Osteocyte (in vitro differentiated cells): ENCODE data around the gene FAM169A. TPM values are rescaled to one million over a fixed set of nuclear protein-coding genes. Genes with fewer than 3 reads are reported as not detected.
A peak's percentile ranks its signal among the peaks of the same experiment; 100 is the strongest.

ENCODE experiments used
- DNase-seq: peaks from one replicate; pipeline ENCODE4 v3.0.0; 2021; ENCODE audit warnings: mixed read lengths; ENCODE audit not compliant: unreplicated experiment; ENCODE audit errors: extremely low spot score
- H3K27ac Mint-ChIP-seq: one replicate; pipeline ENCODE4 v1.8.0; 2021; ENCODE audit warnings: mild to moderate bottlenecking, mixed read lengths; ENCODE audit not compliant: unreplicated experiment
- H3K27me3 Mint-ChIP-seq: one replicate; pipeline ENCODE4 v1.8.0; 2021; ENCODE audit warnings: mixed read lengths; ENCODE audit not compliant: unreplicated experiment
- H3K36me3 Mint-ChIP-seq: one replicate; pipeline ENCODE4 v1.8.0; 2021; ENCODE audit warnings: mixed read lengths; ENCODE audit not compliant: unreplicated experiment
- H3K4me1 Mint-ChIP-seq: one replicate; pipeline ENCODE4 v1.8.0; 2021; ENCODE audit warnings: mixed read lengths; ENCODE audit not compliant: unreplicated experiment
- H3K4me3 Mint-ChIP-seq: one replicate; pipeline ENCODE4 v1.8.0; 2021; ENCODE audit warnings: mild to moderate bottlenecking, moderate library complexity, mixed read lengths; ENCODE audit not compliant: unreplicated experiment
- H3K9me3 Mint-ChIP-seq: one replicate; pipeline ENCODE4 v1.8.0; 2021; ENCODE audit warnings: mixed read lengths; ENCODE audit not compliant: unreplicated experiment
- CTCF ChIP-seq: fragments of 200-600 bp; sonication (generic); IDR thresholded peaks from 2 replicates; pipeline ENCODE4 v1.5.0; 2021; ENCODE audit warnings: antibody characterized with exemption, mild to moderate bottlenecking, moderate library complexity
- total RNA-seq: library from RNA; stranded (reverse); gene quantifications from 2 replicates; pipeline ENCODE4 v1.2.1, GENCODE V29; 2021

Gene FAM169A
- total RNA-seq, 1 donor from 2014 or later: 3.6 TPM

- TF ChIP-seq CTCF: no peak
- peak within 1 kb of the TSS; percentile 100 for H3K4me3 Mint-ChIP-seq
- no peaks in the 10 kb centered on the region for H3K27me3 Mint-ChIP-seq
- no peaks in the 10 kb centered on the region for H3K9me3 Mint-ChIP-seq
- peak; percentile 95 for DNase-seq
- H3K4me1 Mint-ChIP-seq: peaks cover 25% of the 10 kb centered on the region
- peak within 1 kb of the TSS; percentile 98 for H3K27ac Mint-ChIP-seq
- H3K36me3 Mint-ChIP-seq: peaks cover 22% of the 10 kb centered on the region
These were observed 99.2 kb downstream of the FAM169A start, which contains the start of the genes GFM2 and NSA2 for GRCh38 chr5:74766849-74767578. TSS of gene GFM2 (minus strand) at chr5:74767117. CDS start at chr5:74763742, 3,375 bp downstream. TSS of gene NSA2 (plus strand) at chr5:74767249. CDS start at chr5:74767361, 112 bp downstream.

- Mint-ChIP-seq H3K9me3 (no peaks in the 10 kb centered on the region), H3K27ac (peak overlapping the region; percentile 98), H3K27me3 (no peaks in the 10 kb centered on the region), H3K4me3 (peak overlapping the region; percentile 100), H3K36me3 (peaks cover 22% of the 10 kb centered on the region), H3K4me1 (peaks cover 25% of the 10 kb centered on the region)
- DNase-seq: no peak
- peak; percentile 51 for TF ChIP-seq CTCF
These were observed 99.8 kb downstream of the FAM169A start for GRCh38 chr5:74766418-74766848.

- Mint-ChIP-seq H3K9me3 (no peaks in the 10 kb centered on the region), H3K4me3 (peak overlapping the region; percentile 100), H3K4me1 (peaks cover 25% of the 10 kb centered on the region), H3K36me3 (peaks cover 22% of the 10 kb centered on the region), H3K27ac (no peak overlapping the region), H3K27me3 (no peaks in the 10 kb centered on the region)
- TF ChIP-seq CTCF: no peak
- DNase-seq: no peak
These were observed 100.3 kb downstream of the FAM169A start for GRCh38 chr5:74765929-74766328.

GRCh38 chr5:74765201-74765600 is 101.0 kb downstream of the FAM169A start:
- H3K27ac Mint-ChIP-seq: peak overlapping the region; percentile 19
- H3K9me3 Mint-ChIP-seq: no peaks in the 10 kb centered on the region
- H3K4me1 Mint-ChIP-seq: peaks cover 25% of the 10 kb centered on the region
- H3K4me3 Mint-ChIP-seq: peak overlapping the region; percentile 64
- DNase-seq: no peak
- TF ChIP-seq CTCF: no peak
- no peaks in the 10 kb centered on the region for H3K27me3 Mint-ChIP-seq
- peaks cover 21% of the 10 kb centered on the region for H3K36me3 Mint-ChIP-seq

- Mint-ChIP-seq H3K9me3 (no peaks in the 10 kb centered on the region), H3K36me3 (peaks cover 18% of the 10 kb centered on the region), H3K27ac (no peak overlapping the region), H3K27me3 (no peaks in the 10 kb centered on the region), H3K4me1 (peaks cover 21% of the 10 kb centered on the region), H3K4me3 (no peak overlapping the region)
- no peak for DNase-seq
- TF ChIP-seq CTCF: no peak
These were observed 102.7 kb downstream of the FAM169A start for GRCh38 chr5:74763504-74763903.
